Spinal cord (tissue), 10 donors: ENCODE data around the gene GPR148. TPM values are rescaled to one million over a fixed set of nuclear protein-coding genes. Genes with fewer than 3 reads are reported as not detected.

ENCODE experiments used
- DNase-seq, 6 donors: peaks; one replicate each; pipeline versions ENCODE4 v3.0.0 to v3.0.0-alpha.2; 2013 to 2015; ENCODE audit warnings: low spot score in 6 of 6, low read depth in 4 of 6
- H3K27ac ChIP-seq: one replicate; pipeline ENCODE4 v1.5.1; 2013; ENCODE audit warnings: low read depth, low read length, control low read depth
- H3K27me3 ChIP-seq: one replicate; pipeline ENCODE4 v1.6.1; 2013; ENCODE audit warnings: low read length; ENCODE audit not compliant: control insufficient read depth, insufficient read depth
- H3K36me3 ChIP-seq: one replicate; pipeline ENCODE4 v1.6.1; 2013; ENCODE audit warnings: low read length; ENCODE audit not compliant: control insufficient read depth, insufficient read depth
- H3K4me1 ChIP-seq: one replicate; pipeline ENCODE4 v1.6.1; 2013; ENCODE audit warnings: low read length; ENCODE audit not compliant: control insufficient read depth, insufficient read depth
- H3K4me3 ChIP-seq: one replicate; pipeline ENCODE4 v1.5.1; 2013; ENCODE audit warnings: low read depth, low read length, control low read depth
- H3K9me3 ChIP-seq: one replicate; pipeline ENCODE4 v1.6.1; 2013; ENCODE audit warnings: low read length; ENCODE audit not compliant: control insufficient read depth, insufficient read depth
- WGBS: methylation state at CpG from one replicate; pipeline ENCODE4 v1.1.5; 2013; ENCODE audit warnings: missing lambda C conversion rate; ENCODE audit not compliant: insufficient coverage; 5-methylcytosine and 5-hydroxymethylcytosine counted together
- polyA plus RNA-seq, 2 donors: library from polyadenylated mRNA; unstranded; fragments of 120-200 nt; gene quantifications; one replicate each; pipeline ENCODE4 v1.2.1, GENCODE V29; 2013; ENCODE audit not compliant: insufficient read length in 2 of 2
- total RNA-seq, 2 donors: library from RNA; depleted of rRNA in 1 of 2; stranded (reverse); fragments of 120-200 nt in 1 of 2; fragments of >200 nt in 1 of 2; gene quantifications; one replicate each; pipeline versions ENCODE4 v1.2.3 to v1.2.4, GENCODE V29; 2013 to 2014
- donor health status: healthy.

The GPR148 gene
- total and polyA plus RNA-seq, 4 donors, result 0.33 TPM; not detected in 3

DNA sequence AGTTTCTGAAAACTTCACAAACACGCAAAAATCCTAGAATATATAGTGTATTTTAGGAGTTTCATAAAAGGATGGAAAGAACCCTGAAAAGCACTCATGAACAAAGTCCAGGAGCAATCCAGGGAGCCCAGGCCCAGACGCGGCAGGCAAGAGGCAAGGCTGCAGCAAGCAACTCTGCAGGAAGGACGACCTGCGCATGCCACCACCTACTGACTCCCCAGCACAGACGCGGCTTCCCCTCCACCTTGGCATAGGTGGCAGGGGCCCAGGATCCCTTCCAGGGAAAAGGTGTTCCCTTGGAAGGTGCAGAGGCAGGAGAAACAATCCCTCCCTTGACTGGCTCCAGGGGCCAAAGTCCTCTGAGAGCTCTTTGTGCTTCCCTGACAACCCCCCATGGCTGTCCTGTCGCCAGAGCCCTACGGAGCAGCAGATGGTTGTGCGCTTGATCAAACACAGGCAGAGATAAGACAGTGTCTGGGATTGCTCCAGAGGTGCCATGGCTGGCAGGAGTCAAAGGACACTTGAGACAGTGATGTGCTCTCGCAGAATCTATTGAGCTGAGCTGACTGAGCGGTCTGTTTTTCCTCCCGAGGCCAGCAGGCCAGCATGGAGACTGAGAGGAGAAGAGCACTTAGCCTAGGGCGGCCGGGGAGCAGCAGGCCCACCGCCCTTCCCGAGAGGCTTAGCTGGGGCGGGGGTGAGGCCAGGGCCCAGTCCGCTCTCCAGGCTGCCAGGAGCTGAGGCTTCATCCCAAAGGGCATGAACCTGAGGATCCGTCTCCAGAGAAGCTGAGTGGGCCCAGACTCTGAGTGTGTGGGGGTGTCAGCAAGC is 15.6 kb downstream of the GPR148 start:
- no peak for DNase-seq

DNA sequence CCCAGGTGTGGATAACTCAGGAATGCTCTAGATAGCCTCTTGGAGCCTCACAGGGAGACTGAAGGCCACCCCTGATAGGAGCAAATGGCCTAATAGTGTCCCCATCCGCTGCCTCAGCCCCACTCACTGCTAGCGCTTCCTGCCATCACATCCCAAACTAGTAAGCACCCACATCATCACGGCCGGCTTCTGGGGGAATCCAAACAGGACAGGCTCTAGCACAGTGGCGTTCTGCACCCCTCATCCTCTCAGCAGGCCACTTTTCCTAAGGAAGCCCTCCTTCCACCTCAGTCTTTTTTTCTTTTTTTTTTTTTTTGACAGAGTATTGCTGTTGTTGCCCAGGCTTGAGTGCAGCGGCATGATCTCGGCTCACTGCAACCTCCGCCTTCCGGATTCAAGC is 20.2 kb downstream of the GPR148 start:
- WGBS, result 89% methylated on average over 5 of the region's 9 CpGs
- H3K4me1 ChIP-seq, result peaks cover 3% of the 10 kb centered on the region
- H3K9me3 ChIP-seq, result no peaks in the 10 kb centered on the region
- no peak overlapping the region for H3K27ac ChIP-seq
- H3K4me3 ChIP-seq, result no peak overlapping the region
- H3K36me3 ChIP-seq, result no peaks in the 10 kb centered on the region
- DNase-seq, result no peak
- no peaks in the 10 kb centered on the region for H3K27me3 ChIP-seq

More for the DNA sequence above, 15.6 kb downstream of the GPR148 start:
- peaks cover 3% of the 10 kb centered on the region for H3K4me1 ChIP-seq
- no peaks in the 10 kb centered on the region for H3K36me3 ChIP-seq
- H3K27me3 ChIP-seq, result no peaks in the 10 kb centered on the region
- no peaks in the 10 kb centered on the region for H3K9me3 ChIP-seq
- H3K27ac ChIP-seq, result no peak overlapping the region
- H3K4me3 ChIP-seq, result no peak overlapping the region
- 50% methylated on average over 17 of the region's 20 CpGs for WGBS

DNA sequence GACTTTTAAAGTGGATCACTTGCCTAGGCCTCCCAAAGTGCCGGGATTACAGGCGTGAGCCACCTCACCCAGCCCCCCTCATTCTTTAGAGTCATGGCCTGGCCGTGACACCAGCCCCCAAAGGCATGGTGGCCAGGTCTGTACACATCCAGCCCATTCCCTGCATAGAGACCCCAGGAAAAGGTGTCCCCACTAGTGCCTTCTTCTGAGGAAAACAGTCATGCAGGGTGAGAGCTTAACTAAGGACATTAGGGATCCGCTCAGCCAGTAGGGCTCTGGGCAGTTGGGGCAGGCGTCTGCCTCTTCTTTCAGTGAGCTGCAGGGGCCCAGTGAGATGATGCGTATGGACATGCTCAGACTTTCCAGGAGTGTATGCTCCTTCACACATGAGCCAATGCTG is 20.8 kb downstream of the GPR148 start:
- 90% methylated on average over 5 of the region's 6 CpGs for WGBS
- no peak for DNase-seq
- Histone ChIP-seq H3K36me3 (no peaks in the 10 kb centered on the region), H3K4me1 (peaks cover under 1% of the 10 kb centered on the region), H3K4me3 (no peak overlapping the region), H3K27ac (no peak overlapping the region), H3K27me3 (no peaks in the 10 kb centered on the region), H3K9me3 (no peaks in the 10 kb centered on the region)

DNA sequence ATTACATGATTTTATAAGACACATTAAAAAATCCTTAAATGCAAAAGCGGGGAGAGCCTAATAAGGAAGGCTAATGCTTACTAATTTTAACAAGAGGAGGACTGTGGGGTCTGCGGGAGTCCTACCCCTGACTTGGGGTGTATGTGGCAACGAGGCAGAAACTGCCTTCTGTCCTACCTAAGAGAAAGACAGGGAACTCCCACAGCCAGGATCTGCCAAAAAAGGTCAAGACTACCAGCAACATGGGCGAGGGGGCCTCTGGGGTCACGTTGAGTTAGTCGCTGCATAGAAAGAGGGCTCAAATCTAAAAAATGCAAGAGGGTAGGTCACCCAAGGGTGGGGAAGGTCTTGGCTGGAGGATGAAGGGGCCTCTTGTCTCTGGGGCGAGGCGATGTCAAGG is 25.9 kb downstream of the GPR148 start:
- H3K27ac ChIP-seq, result no peak overlapping the region
- H3K4me3 ChIP-seq, result no peak overlapping the region
- WGBS, result 36% methylated on average over 6 of the region's 8 CpGs
- no peaks in the 10 kb centered on the region for H3K36me3 ChIP-seq
- peaks cover 12% of the 10 kb centered on the region for H3K27me3 ChIP-seq
- peak in 2 of 6 donors; percentile 4 to 9 for DNase-seq
- H3K4me1 ChIP-seq, result peaks cover 21% of the 10 kb centered on the region
- no peaks in the 10 kb centered on the region for H3K9me3 ChIP-seq

DNA sequence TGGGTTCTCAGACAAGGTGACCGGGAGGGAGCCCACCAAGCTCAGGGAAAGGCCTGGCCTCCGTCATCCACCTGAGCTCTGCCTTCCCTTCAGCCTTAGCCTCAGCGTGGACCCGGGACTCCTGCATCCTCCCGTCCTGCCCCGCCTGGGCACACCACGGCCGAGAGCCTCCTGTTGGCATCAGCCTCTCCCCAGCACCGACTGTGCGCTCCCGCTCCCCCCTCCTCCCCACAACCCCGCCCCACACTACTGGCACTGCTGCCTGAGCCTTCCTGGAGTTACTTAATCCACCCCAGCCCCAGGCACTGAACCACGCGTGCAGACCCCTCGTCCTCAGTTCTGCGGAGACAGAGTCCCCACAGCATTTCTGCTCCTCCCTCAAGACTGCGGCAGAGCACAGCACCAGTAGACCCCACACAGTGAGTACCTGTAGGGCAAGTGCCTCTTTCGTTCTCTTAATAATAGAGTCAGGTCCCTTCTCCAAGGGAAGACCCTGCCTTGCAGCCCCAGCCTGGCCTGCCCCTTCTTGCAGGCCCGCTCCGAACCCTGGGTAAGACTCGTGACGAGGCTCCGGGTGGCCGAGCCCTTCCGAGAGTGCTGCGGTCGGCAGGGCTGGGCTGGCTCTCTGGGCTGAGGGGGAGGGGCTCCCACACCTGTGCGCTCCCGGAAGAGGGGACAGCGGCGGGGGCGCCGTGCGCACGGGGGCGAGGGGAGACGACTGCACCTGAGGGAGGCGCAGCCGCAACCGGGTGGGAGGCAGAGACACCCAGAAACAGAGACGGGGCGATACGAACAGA is 26.6 kb downstream of the GPR148 start, which contains the start of gene AMER3:
Gene AMER3, plus strand, starts transcription at position 285 of the 797 bp plus-strand sequence. CDS start 6,533 bp downstream, outside the sequence.
- peaks cover 2% of the 10 kb centered on the region for H3K36me3 ChIP-seq
- DNase-seq, result peak in 4 of 6 donors; percentile 13 to 90 (median 49)
- peak within 1 kb of the TSS; percentile 36 for H3K4me3 ChIP-seq
- no peaks in the 10 kb centered on the region for H3K9me3 ChIP-seq
- WGBS, result 1% methylated on average over 43 of the region's 43 CpGs
- peaks cover 12% of the 10 kb centered on the region for H3K27me3 ChIP-seq
- peak within 1 kb of the TSS; percentile 43 for H3K27ac ChIP-seq
- peaks cover 27% of the 10 kb centered on the region for H3K4me1 ChIP-seq

DNA sequence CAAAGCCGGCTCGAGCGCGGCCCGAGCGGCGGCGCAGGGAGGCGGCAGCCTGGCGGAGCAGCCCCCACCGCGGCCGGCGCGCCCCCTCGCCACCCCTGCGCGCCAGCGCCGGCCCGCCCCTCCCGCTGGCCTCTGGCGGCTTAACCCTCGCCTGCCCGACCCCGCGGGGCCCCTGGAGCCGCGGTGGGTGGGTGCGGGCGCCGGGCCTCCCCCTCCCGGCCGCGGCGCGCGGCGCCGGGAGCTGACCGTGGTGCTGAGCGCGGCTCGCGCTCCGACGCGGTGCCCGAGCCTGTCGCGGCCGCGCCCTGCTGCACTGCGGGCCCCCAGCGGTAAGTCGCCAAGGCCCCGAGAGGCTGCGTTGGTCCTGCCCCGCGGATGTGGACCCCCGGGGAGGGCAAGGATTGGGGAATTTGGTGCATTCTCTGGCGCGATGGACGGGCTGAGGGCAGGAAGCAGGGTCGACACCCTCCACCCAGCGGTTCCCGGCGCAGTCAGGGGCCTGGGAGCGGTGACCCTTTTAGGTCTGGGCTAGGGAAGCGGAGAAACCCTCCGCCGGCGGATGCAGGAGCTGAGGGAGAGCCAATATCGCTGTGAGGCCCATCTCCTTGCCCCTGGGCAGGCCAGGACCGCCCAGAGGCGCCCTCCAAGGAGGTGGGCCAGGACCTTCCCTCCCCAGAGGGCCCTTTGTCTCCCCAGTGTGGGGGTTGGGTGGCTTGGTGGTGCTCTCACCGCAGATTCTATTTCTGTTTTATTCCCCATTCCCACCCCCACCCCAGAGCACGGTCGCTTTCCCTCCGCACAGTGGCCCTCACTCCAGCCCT is 27.4 kb downstream of the GPR148 start:
- no peak overlapping the region for H3K27ac ChIP-seq
- DNase-seq, result peak in 4 of 6 donors; percentile 20 to 76 (median 50)
- peaks cover 12% of the 10 kb centered on the region for H3K27me3 ChIP-seq
- no peaks in the 10 kb centered on the region for H3K9me3 ChIP-seq
- WGBS, result under 1% methylated on average over 78 of the region's 80 CpGs
- peaks cover 2% of the 10 kb centered on the region for H3K36me3 ChIP-seq
- H3K4me3 ChIP-seq, result peak overlapping the region; percentile 36
- H3K4me1 ChIP-seq, result peaks cover 28% of the 10 kb centered on the region

DNA sequence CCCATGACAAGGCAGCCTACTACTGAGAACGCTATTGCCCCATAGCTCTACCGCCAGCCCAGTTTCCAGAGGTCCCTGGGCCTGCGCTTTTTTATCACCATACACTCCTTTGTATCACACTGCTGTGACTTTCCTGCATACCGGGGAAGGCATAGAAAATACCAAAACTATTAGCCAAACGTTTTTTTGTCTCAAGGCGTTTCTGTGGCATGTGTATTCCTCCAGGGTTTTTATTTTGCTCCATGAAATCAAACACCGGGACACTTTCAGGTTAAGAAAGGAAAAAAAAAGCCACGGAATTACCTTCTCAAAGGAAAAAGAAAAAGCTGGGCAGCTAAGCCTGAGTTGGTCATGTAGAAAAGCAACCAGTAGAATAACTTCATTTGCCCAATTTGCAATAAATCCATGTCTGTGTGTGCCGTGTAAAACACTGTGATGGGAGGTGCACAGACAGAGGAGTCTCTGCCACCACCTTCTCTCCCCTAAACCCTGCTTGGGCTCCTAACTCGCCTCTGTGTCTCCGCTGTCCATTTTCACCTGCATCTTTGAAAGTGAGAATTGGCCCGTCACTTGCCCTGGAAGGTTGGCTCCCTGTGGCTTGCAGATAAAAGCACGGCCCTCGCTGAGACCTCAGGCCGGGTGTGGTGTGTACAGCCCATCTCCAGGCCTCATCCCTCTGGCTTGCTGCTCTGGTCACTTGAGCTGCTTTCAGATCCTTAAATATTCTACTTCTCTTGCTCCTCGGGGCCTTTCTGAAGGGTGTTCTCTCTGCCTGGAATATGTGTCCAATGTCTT is 28.2 kb downstream of the GPR148 start:
- H3K4me1 ChIP-seq, result peaks cover 28% of the 10 kb centered on the region
- H3K27me3 ChIP-seq, result peaks cover 12% of the 10 kb centered on the region
- H3K9me3 ChIP-seq, result no peaks in the 10 kb centered on the region
- peaks cover 8% of the 10 kb centered on the region for H3K36me3 ChIP-seq
- peak in 1 of 6 donors; percentile 58 for DNase-seq
- no peak overlapping the region for H3K27ac ChIP-seq
- peak overlapping the region; percentile 35 for H3K4me3 ChIP-seq
- 25% methylated on average over 10 of the region's 16 CpGs for WGBS

DNA sequence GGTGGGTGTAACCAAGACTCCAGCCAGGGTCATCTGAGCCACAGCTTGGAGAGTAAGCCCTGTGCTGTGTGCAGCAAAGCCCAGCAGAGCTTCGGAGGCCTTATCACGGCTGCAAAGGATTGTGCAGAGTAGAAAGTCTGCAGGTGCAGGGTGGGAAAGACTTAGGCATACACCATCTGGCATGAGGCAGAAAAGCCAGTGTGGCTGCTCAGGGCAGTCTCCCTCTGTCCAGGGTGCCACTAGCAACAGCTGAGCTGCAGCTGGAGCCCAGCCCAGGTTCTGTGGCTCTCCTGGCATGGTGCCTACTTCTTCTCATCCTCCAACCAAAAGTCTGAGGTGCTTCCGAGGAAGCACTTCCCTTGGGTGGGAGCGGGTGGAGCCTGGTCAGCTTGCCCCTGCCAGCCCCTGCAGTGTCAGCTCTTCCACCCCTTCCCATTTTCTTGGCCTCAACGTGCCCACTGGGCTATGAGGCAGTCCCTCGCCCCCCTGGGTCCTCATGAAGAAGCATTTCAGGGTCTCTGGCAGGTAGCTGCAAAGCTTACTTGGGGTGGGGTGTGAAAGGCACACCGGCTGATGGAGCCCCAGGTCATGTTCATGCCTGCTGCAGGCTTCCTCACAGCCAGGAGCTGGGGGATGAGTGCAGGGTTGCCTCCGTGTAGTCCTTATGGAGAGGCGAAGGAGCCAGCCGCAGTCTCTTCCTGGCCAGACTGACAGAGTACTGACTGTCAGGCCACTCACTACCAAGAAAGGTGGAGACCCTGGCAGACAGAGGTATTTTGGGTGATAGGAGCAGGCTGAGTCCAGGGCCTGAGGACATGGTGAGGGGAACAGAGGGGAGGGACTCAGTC is 31.3 kb downstream of the GPR148 start:
- Histone ChIP-seq H3K4me1 (peaks cover 28% of the 10 kb centered on the region), H3K27ac (no peak overlapping the region), H3K36me3 (peaks cover 35% of the 10 kb centered on the region), H3K27me3 (peaks cover 8% of the 10 kb centered on the region), H3K9me3 (no peaks in the 10 kb centered on the region), H3K4me3 (no peak overlapping the region)
- 60% methylated on average over 7 of the region's 10 CpGs for WGBS
- DNase-seq, result peak in 2 of 6 donors; percentile 24 to 31
